VCaP (cell line): ENCODE results near the gene ME1.

ENCODE experiments used
- H3K27ac ChIP-seq: fragments of 450-650 bp; 2 replicates; pipeline ENCODE4 v1.5.1; 2017
- CTCF ChIP-seq: fragments of 450-650 bp; conservative IDR thresholded peaks from 2 replicates; pipeline ENCODE4 v1.5.1; 2017; ENCODE audit warnings: mild to moderate bottlenecking, moderate library complexity

The ME1 gene

GRCh38 chr6:83252719-83253118 lies 178.1 kb downstream of the ME1 start:
- no peak for TF ChIP-seq CTCF
- no peak overlapping the region for H3K27ac ChIP-seq

- TF ChIP-seq CTCF, result no peak
- no peak overlapping the region for H3K27ac ChIP-seq
Measured at GRCh38 chr6:83250235-83250634, 180.6 kb downstream of the ME1 start.

DNA sequence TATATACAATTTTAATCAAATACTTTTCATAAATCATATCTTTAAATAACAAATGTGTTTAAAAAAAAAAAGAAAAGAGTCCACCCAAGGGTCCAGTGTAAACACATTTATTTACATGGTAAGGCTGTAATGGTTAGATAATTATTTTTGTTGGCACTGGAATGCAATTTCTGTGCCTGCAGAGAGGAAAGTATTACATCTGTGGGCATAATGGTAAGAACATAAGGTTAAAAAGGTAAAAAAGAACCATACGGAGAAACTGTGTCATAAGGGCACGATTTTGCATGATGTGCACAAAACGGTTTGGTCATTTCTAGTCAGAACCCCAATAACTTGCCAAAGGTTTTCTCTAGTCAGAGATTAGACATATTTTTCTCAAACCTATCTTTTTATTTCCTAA lies 183.4 kb downstream of the ME1 start:
- H3K27ac ChIP-seq, result no peak overlapping the region
- no peak for TF ChIP-seq CTCF

GRCh38 chr6:83231146-83231545 lies 199.7 kb downstream of the ME1 start:
- TF ChIP-seq CTCF, result no peak
- H3K27ac ChIP-seq, result no peak overlapping the region

DNA sequence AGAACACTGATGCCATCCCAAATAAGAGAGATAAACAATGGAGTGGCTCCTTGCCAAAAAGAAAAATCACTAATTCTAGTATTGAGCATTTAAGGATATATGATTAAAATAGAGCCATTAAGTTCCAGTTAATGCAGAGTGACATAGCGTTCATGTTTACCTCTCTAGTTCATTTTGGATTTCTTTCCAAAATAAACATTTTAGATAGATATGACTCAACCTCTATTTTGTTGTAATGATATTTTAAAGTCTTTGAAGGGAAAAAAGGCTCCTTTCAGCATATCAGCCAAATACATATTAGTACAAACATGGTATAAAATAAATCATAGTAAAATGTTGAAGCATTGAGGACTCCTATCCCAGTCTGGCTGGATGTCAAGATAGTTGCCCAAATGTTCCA lies 204.3 kb downstream of the ME1 start:
- no peak overlapping the region for H3K27ac ChIP-seq
- no peak for TF ChIP-seq CTCF

GRCh38 chr6:83221889-83222479 lies 208.9 kb downstream of the ME1 start:
- no peak overlapping the region for H3K27ac ChIP-seq
- peak; percentile 78 for TF ChIP-seq CTCF

DNA sequence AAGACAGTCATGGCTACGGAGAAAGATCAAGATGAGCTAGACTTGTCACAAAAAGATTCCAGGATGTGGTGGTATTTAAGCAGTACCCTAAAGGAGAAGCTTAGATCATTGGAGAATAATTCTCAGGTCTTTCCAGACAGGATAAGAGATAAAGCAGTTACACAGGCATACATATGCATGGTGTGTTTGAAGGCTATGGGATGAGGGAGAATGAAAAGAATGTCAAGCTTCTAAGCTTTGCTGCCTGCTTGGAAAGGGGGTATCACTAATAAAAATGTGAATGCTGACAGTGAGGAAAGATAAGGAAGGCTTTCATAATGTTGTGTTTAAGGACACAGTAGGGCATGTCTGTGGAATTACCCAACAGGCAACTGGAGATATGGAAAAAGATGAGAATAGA lies 209.6 kb downstream of the ME1 start:
- no peak overlapping the region for H3K27ac ChIP-seq
- TF ChIP-seq CTCF, result no peak

- H3K27ac ChIP-seq, result no peak overlapping the region
- no peak for TF ChIP-seq CTCF
Measured at GRCh38 chr6:83220121-83220520, 210.7 kb downstream of the ME1 start.
